HUES64 (cell line): ENCODE measurements around the gene LAMP1.

Experiments used
- H3K27ac ChIP-seq: 2 replicates; pipeline ENCODE4 v1.7.0; 2013; ENCODE audit warnings: low read depth, low read length, inconsistent platforms
- H3K27me3 ChIP-seq: 2 replicates; pipeline ENCODE4 v1.6.1; 2013; ENCODE audit warnings: mild to moderate bottlenecking, low read length; ENCODE audit not compliant: insufficient read depth
- H3K36me3 ChIP-seq: 2 replicates; pipeline ENCODE4 v1.6.1; 2013; ENCODE audit warnings: mild to moderate bottlenecking, low read length; ENCODE audit not compliant: insufficient read depth
- H3K4me1 ChIP-seq: 2 replicates; pipeline ENCODE4 v1.6.1; 2013; ENCODE audit warnings: mild to moderate bottlenecking, low read length, moderate library complexity; ENCODE audit not compliant: insufficient read depth
- H3K4me3 ChIP-seq: 2 replicates; pipeline ENCODE4 v1.5.1; 2013; ENCODE audit warnings: mild to moderate bottlenecking, low read length, moderate library complexity
- H3K9ac ChIP-seq: 2 replicates; pipeline ENCODE4 v1.6.1; 2013; ENCODE audit warnings: mild to moderate bottlenecking, low read depth, low read length
- H3K9me3 ChIP-seq: 2 replicates; pipeline ENCODE4 v1.6.1; 2013; ENCODE audit warnings: low read depth, low read length; ENCODE audit not compliant: insufficient read depth
- WGBS: fragments of 150-250, 120-280 bp; methylation state at CpG from one replicate; pipeline ENCODE4 v1.1.7; 2013; ENCODE audit warnings: missing lambda C conversion rate; 5-methylcytosine and 5-hydroxymethylcytosine counted together

Gene LAMP1

DNA sequence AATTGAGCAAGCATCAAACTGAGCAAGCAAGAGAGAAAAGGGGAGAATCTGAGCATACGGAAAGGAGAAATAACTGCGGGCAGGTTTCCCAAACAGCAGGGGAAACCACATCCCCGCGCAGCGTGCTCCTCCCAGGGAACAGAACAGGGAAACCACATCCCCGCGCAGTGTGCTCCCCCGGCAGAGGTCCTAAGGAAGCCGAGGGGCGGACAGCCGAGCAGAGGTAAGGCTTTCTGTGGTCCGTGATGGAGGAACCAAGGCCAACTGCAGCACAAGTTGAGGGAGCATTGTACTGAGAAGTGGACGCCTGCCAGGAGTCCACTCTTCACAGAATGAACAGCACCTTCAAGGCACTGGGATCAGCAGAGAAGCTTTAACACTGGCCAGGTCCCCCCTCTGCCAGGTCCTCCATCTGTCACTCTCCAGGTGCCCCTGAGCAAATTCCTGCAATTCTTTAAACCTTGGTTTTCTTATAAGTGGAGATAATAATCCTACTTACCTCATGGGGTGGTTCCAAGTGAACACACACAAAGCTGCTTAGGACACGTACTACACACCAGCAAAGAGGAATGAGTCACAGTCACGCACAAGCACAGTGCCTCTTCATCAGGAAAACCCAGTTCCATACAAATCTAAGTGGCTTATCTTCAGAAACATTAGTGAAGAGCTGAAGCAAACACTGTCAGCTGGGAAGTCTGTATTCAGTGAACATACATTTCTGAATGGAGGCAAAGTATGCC lies 23.0 kb upstream of the LAMP1 start:
- Histone ChIP-seq H3K9me3 (no peaks in the 10 kb centered on the region), H3K36me3 (peaks cover 7% of the 10 kb centered on the region), H3K4me1 (peaks cover 7% of the 10 kb centered on the region), H3K4me3 (no peak overlapping the region), H3K27me3 (no peaks in the 10 kb centered on the region), H3K9ac (no peak overlapping the region), H3K27ac (no peak overlapping the region)
- WGBS: 95% methylated on average over 15 of the region's 15 CpGs

GRCh38 chr13:113274721-113275120 lies 22.3 kb upstream of the LAMP1 start:
- WGBS: 93% methylated on average over 3 of the region's 3 CpGs

GRCh38 chr13:113275387-113275786 lies 21.7 kb upstream of the LAMP1 start:
- Histone ChIP-seq H3K27ac (no peak overlapping the region), H3K27me3 (no peaks in the 10 kb centered on the region), H3K9ac (no peak overlapping the region), H3K4me3 (no peak overlapping the region), H3K36me3 (peaks cover 4% of the 10 kb centered on the region), H3K4me1 (peaks cover 7% of the 10 kb centered on the region), H3K9me3 (no peaks in the 10 kb centered on the region)
- WGBS: 74% methylated on average over 3 of the region's 3 CpGs

More at GRCh38 chr13:113274721-113275120, 22.3 kb upstream of the LAMP1 start:
- Histone ChIP-seq H3K27ac (no peak overlapping the region), H3K27me3 (no peaks in the 10 kb centered on the region), H3K4me3 (no peak overlapping the region), H3K4me1 (peaks cover 7% of the 10 kb centered on the region), H3K9me3 (no peaks in the 10 kb centered on the region), H3K9ac (no peak overlapping the region), H3K36me3 (peaks cover 4% of the 10 kb centered on the region)

- Histone ChIP-seq H3K4me1 (peaks cover 4% of the 10 kb centered on the region), H3K9me3 (no peaks in the 10 kb centered on the region), H3K36me3 (no peaks in the 10 kb centered on the region), H3K27ac (no peak overlapping the region), H3K9ac (no peak overlapping the region), H3K4me3 (no peak overlapping the region), H3K27me3 (peaks cover 3% of the 10 kb centered on the region; the same call in 1 of the 2 replicates)
- 85% methylated on average over 6 of the region's 6 CpGs for WGBS
Observed at GRCh38 chr13:113280126-113280525, 16.9 kb upstream of the LAMP1 start.

- Histone ChIP-seq H3K27ac (no peak overlapping the region), H3K9me3 (no peaks in the 10 kb centered on the region), H3K27me3 (peaks cover 6% of the 10 kb centered on the region; the same call in 1 of the 2 replicates), H3K4me1 (no peaks in the 10 kb centered on the region), H3K4me3 (no peak overlapping the region), H3K9ac (no peak overlapping the region), H3K36me3 (no peaks in the 10 kb centered on the region)
- WGBS: 91% methylated on average over 8 of the region's 8 CpGs
Observed at GRCh38 chr13:113283904-113284303, 13.1 kb upstream of the LAMP1 start.

DNA sequence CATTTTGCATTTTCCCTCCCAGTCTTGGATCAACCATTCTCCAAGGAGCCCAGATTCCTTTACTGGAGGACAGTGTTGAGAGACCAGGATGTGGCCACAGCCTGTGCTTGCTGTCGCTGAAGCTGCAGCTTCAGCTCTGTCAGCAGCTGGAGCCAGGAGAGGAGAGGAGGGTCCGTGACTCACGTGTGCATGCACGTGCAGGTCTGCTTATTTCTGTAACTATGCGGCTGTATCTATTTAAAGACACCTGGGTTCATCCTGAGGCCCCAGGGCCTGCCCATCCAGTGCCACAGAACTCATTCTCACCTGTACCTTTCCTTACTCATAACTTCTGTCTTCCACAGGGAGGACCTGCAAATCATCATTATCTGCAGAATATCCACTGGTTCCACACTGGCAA lies 8.2 kb upstream of the LAMP1 start:
- Histone ChIP-seq H3K27me3 (peaks cover 17% of the 10 kb centered on the region), H3K4me3 (no peak overlapping the region), H3K9me3 (no peaks in the 10 kb centered on the region), H3K36me3 (no peaks in the 10 kb centered on the region), H3K27ac (no peak overlapping the region), H3K4me1 (peaks cover 6% of the 10 kb centered on the region), H3K9ac (no peak overlapping the region)
- 66% methylated on average over 5 of the region's 5 CpGs for WGBS

- H3K27ac ChIP-seq: no peak overlapping the region
- no peak overlapping the region for H3K9ac ChIP-seq
- no peak overlapping the region for H3K4me3 ChIP-seq
- H3K4me1 ChIP-seq: peaks cover 6% of the 10 kb centered on the region
- 89% methylated on average over 2 of the region's 2 CpGs for WGBS
- H3K9me3 ChIP-seq: no peaks in the 10 kb centered on the region
- no peaks in the 10 kb centered on the region for H3K36me3 ChIP-seq
- H3K27me3 ChIP-seq: peaks cover 16% of the 10 kb centered on the region
Observed at GRCh38 chr13:113291129-113291528, 5.9 kb upstream of the LAMP1 start.

- WGBS: 27% methylated on average over 22 of the region's 22 CpGs
- Histone ChIP-seq H3K27ac (no peak overlapping the region), H3K4me3 (peak overlapping the region; percentile 41), H3K9ac (peak overlapping the region; percentile 59), H3K36me3 (no peaks in the 10 kb centered on the region), H3K9me3 (no peaks in the 10 kb centered on the region), H3K27me3 (peaks cover 16% of the 10 kb centered on the region), H3K4me1 (peaks cover 6% of the 10 kb centered on the region)
Observed at GRCh38 chr13:113292021-113292862, 4.8 kb upstream of the LAMP1 start.

DNA sequence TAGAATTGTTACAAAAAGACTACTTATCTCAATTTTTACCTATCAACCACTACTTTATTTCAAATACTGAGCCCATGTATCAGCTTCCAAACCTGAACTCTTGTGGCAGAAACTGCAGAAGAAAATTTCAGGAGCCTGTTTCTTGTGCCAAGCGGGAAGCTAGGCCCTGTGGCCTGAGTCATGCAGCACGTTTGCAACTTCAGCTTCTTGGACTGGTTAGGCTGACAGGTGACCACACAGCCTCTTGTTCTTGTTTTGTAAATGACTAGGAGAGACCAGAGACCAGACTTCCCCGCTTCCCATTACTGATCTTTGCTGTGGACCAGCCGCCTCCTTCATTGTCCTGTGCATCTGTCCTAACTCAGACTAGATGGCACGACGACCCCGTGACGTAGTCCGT lies 3.4 kb upstream of the LAMP1 start:
- Histone ChIP-seq H3K36me3 (no peaks in the 10 kb centered on the region), H3K27me3 (peaks cover 16% of the 10 kb centered on the region), H3K9me3 (no peaks in the 10 kb centered on the region), H3K4me1 (peaks cover 6% of the 10 kb centered on the region), H3K4me3 (no peak overlapping the region), H3K9ac (no peak overlapping the region), H3K27ac (no peak overlapping the region)
- WGBS: 87% methylated on average over 9 of the region's 9 CpGs

DNA sequence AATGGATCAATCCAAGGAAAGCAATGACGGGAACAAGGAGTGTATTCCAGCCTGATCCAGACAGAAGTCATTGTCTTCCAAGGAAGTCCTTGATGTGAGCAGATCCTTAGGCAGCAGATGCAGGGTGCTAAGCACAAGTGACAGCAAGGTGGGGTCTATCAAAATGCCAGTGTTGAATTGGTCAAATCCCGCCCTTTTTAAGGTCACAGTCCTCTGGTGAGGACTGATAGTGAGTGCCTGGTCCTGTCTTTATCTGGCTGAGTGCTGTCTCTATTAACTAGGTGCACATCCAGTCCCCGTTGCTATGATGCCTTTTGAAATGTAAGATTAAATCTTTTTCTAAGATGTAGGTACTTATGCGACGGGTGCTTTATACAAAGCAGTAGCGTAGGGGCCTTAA lies 1.3 kb upstream of the LAMP1 start:
- Histone ChIP-seq H3K9me3 (no peaks in the 10 kb centered on the region), H3K27me3 (peaks cover 8% of the 10 kb centered on the region), H3K27ac (no peak overlapping the region), H3K4me1 (peaks cover 6% of the 10 kb centered on the region), H3K9ac (no peak overlapping the region), H3K4me3 (no peak overlapping the region), H3K36me3 (peaks cover 3% of the 10 kb centered on the region; the same call in 1 of the 2 replicates)
- 88% methylated on average over 6 of the region's 6 CpGs for WGBS

- H3K9ac ChIP-seq: peak overlapping the region; percentile 92
- no peaks in the 10 kb centered on the region for H3K9me3 ChIP-seq
- H3K27me3 ChIP-seq: peaks cover 3% of the 10 kb centered on the region; the same call in 1 of the 2 replicates
- peaks cover 5% of the 10 kb centered on the region; the same call in 1 of the 2 replicates for H3K36me3 ChIP-seq
- under 1% methylated on average over 57 of the region's 58 CpGs for WGBS
- no peaks in the 10 kb centered on the region for H3K4me1 ChIP-seq
- H3K27ac ChIP-seq: peak overlapping the region; percentile 58; the same call in 1 of the 2 replicates
- H3K4me3 ChIP-seq: peak overlapping the region; percentile 98
Observed at GRCh38 chr13:113297370-113298042, 467 bp downstream of the LAMP1 start.
